Esophagus squamous epithelium (tissue), 5 donors: ENCODE results near the gene APBA2. TPM values are rescaled to one million over a fixed set of nuclear protein-coding genes. Genes with fewer than 3 reads are reported as not detected.

Experiments used
- DNase-seq: peaks from one replicate; lab custom pipeline; 2025; lab: John Stamatoyannopoulos, UW
- H3K27ac ChIP-seq, 4 donors: fragments of 200-600 bp; sonication (generic); one replicate each; pipeline ENCODE4 v1.5.1; 2016 to 2019; ENCODE audit warnings: mild to moderate bottlenecking in 1 of 4
- H3K27me3 ChIP-seq, 4 donors: fragments of 200-600 bp; sonication (generic); 1 replicate in 3 of 4; 2 replicates in 1 of 4; pipeline versions ENCODE4 v1.5.1 to v1.6.0; 2017 to 2021; ENCODE audit warnings: antibody characterized with exemption in 1 of 4
- H3K36me3 ChIP-seq, 3 donors: fragments of 200-600 bp; sonication (generic); one replicate each; pipeline ENCODE4 v1.5.1; 2016 to 2019
- H3K4me1 ChIP-seq, 3 donors: fragments of 200-600 bp; sonication (generic); one replicate each; pipeline ENCODE4 v1.5.1; 2017 to 2019
- H3K4me3 ChIP-seq, 4 donors: fragments of 200-600 bp; sonication (generic); 1 replicate in 3 of 4; 2 replicates in 1 of 4; pipeline ENCODE4 v1.5.1; 2016 to 2019; ENCODE audit warnings: mild to moderate bottlenecking in 2 of 4, moderate library complexity in 1 of 4
- H3K9me3 ChIP-seq, 3 donors: fragments of 200-600 bp; sonication (generic); one replicate each; pipeline ENCODE4 v1.5.1; 2016 to 2019
- POLR2A ChIP-seq, 4 donors: fragments of 450-650 bp; IDR thresholded peaks; one replicate each; pipeline ENCODE4 v1.6.1; 2017; ENCODE audit warnings: antibody characterized with exemption in 4 of 4, mild to moderate bottlenecking in 4 of 4, moderate library complexity in 3 of 4
- WGBS, 2 donors: methylation state at CpG; one replicate each; pipeline ENCODE4 v1.1.5; 2018; 5-methylcytosine and 5-hydroxymethylcytosine counted together
- intact Hi-C: fragments of 100-400 bp; cut with DNase I; formaldehyde crosslinking; loops from one replicate; pipeline ENCODE4 v1.15.0; 2022
- total RNA-seq, 4 donors: library from RNA; depleted of rRNA; stranded (reverse); fragments of >200 nt; gene quantifications; one replicate each; pipeline ENCODE4 v1.1.0, GENCODE V29; 2016
- TF ChIP-seq, protein P1 (sequence below), 6 experiments: fragments of 450-650 bp in 4 of 6; fragments of 200-600 bp in 2 of 6; sonication (generic) in 2 of 6; IDR thresholded peaks; one replicate each; pipeline ENCODE4 v1.5.1; 2016 to 2019; ENCODE audit warnings: antibody characterized with exemption in 6 of 6, mild to moderate bottlenecking in 4 of 6, moderate library complexity in 4 of 6
- donor health status: DM: yes; HTN: yes; CAD: no.

The APBA2 gene
- total RNA-seq, 4 donors from 2014 or later, result 0.82 to 9.9 (median 1.6) TPM

DNA sequence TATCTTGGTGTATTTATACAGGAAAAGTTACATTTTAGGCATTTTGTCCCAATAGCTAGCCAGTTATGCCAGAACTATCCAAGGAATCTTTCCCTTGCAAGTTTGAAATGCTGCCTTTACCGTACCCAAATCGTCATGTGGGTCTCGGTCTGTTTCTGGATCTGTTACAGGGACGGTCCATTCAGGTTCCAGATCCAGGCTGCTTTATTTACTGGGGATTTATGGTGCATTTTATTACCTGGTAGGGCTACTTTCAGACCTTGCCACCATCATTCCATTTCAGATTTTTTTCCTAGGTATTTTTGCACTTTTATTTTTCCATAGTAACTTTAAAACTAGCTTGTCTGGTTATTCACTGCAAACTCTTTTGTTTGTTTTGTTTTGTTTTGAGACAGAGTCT lies 197.4 kb downstream of the APBA2 start:
- DNase-seq, result no peak
- Histone ChIP-seq H3K27ac (no peak overlapping the region), H3K36me3 (no peaks in the 10 kb centered on the region), H3K27me3 (no peaks in the 10 kb centered on the region), H3K9me3 (no peaks in the 10 kb centered on the region), H3K4me3 (no peak overlapping the region), H3K4me1 (no peaks in the 10 kb centered on the region)
- WGBS, 2 donors, result 84 to 90% methylated on average over 4 of the region's 4 CpGs
- intact Hi-C loops, result no loop called here
- no peak for TF ChIP-seq POLR2A (IDR thresholded peaks at IDR 0.05)
- TF ChIP-seq, protein P1, sequence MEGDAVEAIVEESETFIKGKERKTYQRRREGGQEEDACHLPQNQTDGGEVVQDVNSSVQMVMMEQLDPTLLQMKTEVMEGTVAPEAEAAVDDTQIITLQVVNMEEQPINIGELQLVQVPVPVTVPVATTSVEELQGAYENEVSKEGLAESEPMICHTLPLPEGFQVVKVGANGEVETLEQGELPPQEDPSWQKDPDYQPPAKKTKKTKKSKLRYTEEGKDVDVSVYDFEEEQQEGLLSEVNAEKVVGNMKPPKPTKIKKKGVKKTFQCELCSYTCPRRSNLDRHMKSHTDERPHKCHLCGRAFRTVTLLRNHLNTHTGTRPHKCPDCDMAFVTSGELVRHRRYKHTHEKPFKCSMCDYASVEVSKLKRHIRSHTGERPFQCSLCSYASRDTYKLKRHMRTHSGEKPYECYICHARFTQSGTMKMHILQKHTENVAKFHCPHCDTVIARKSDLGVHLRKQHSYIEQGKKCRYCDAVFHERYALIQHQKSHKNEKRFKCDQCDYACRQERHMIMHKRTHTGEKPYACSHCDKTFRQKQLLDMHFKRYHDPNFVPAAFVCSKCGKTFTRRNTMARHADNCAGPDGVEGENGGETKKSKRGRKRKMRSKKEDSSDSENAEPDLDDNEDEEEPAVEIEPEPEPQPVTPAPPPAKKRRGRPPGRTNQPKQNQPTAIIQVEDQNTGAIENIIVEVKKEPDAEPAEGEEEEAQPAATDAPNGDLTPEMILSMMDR (IDR thresholded peaks at IDR 0.05), result no peak

DNA sequence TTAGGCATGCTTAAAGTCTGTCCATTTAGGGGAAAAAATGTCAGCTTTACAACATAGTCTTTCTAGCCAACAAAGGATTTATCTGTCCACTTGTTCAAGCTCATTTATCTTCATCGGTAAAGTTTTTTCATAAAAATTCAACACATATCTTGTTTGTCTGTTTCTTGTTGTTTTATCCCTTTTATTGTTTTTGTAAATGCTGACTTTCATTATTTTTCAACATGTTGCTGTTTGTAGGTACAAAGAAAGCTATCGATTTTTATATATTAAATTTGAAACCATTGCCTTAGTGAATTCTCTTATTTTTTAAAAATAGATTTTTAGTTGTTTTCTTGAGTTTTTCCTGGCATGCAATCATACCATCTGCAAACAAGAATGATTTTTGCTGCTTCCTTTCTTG lies 198.1 kb downstream of the APBA2 start:
- DNase-seq, result no peak
- H3K4me3 ChIP-seq, result no peak overlapping the region
- H3K4me1 ChIP-seq, result no peaks in the 10 kb centered on the region
- TF ChIP-seq POLR2A (IDR thresholded peaks at IDR 0.05), result no peak
- TF ChIP-seq, protein P1 (IDR thresholded peaks at IDR 0.05), result no peak
- H3K9me3 ChIP-seq, result no peaks in the 10 kb centered on the region
- H3K27ac ChIP-seq, result no peak overlapping the region
- intact Hi-C loops, result no loop called here
- no peaks in the 10 kb centered on the region for H3K27me3 ChIP-seq
- 68 to 79% methylated on average over 2 of the region's 2 CpGs for WGBS, 2 donors
- no peaks in the 10 kb centered on the region for H3K36me3 ChIP-seq

DNA sequence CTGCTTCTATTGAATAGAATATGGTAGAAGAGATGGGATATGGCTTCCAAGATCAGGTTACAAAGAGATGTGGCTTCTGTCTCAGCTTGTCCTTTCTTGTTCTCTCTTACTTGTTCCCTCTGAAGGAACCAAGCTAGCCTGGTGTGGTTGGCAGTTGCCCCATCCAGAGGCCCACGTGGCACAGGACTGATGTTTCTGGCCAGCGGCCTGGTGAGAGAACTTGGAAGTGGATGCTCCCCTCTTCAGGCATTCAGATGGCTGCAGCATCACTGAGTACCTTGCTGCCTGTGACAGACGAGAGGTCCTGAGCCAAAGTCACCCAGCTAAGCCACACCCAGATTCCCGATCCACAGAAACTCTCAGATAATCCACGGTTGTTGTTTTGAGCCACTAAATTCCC lies 200.2 kb downstream of the APBA2 start:
- WGBS, 2 donors, result 41 to 65% methylated on average over 4 to 5 of the region's 5 CpGs
- TF ChIP-seq, protein P1 (IDR thresholded peaks at IDR 0.05), result no peak
- no peak for TF ChIP-seq POLR2A (IDR thresholded peaks at IDR 0.05)

DNA sequence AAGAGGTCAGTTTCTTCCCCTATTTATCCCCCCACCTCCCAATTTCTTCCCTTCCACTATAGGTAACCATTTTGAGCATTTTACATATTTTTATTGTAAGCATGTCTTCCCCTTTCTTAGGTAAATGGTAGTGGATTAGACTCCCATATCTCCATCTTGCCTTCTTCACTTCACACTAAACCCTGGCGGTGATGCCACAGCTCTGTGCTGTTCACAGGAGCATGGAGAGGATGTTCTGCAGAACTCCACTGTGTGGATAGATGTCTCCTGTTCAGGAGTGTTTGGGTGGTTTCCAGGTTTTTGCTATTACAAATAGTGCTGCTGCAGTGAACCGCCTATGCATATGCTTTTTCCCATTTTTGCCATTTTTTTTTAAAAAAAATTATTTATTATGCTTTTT lies 201.1 kb downstream of the APBA2 start:
- Histone ChIP-seq H3K9me3 (no peaks in the 10 kb centered on the region), H3K36me3 (no peaks in the 10 kb centered on the region), H3K27ac (no peak overlapping the region), H3K4me1 (no peaks in the 10 kb centered on the region), H3K27me3 (no peaks in the 10 kb centered on the region), H3K4me3 (no peak overlapping the region)
- no peak for TF ChIP-seq POLR2A (IDR thresholded peaks at IDR 0.05)
- TF ChIP-seq, protein P1 (IDR thresholded peaks at IDR 0.05), result no peak
- intact Hi-C loops, result no loop called here
- DNase-seq, result no peak
- WGBS, 2 donors, result 92% methylated on average over 2 of the region's 2 CpGs

More for the DNA sequence above, 200.2 kb downstream of the APBA2 start:
- intact Hi-C loops, result no loop called here
- H3K27ac ChIP-seq, result no peak overlapping the region
- DNase-seq, result no peak
- H3K27me3 ChIP-seq, result no peaks in the 10 kb centered on the region
- H3K36me3 ChIP-seq, result no peaks in the 10 kb centered on the region
- H3K4me1 ChIP-seq, result no peaks in the 10 kb centered on the region
- H3K4me3 ChIP-seq, result no peak overlapping the region
- no peaks in the 10 kb centered on the region for H3K9me3 ChIP-seq

DNA sequence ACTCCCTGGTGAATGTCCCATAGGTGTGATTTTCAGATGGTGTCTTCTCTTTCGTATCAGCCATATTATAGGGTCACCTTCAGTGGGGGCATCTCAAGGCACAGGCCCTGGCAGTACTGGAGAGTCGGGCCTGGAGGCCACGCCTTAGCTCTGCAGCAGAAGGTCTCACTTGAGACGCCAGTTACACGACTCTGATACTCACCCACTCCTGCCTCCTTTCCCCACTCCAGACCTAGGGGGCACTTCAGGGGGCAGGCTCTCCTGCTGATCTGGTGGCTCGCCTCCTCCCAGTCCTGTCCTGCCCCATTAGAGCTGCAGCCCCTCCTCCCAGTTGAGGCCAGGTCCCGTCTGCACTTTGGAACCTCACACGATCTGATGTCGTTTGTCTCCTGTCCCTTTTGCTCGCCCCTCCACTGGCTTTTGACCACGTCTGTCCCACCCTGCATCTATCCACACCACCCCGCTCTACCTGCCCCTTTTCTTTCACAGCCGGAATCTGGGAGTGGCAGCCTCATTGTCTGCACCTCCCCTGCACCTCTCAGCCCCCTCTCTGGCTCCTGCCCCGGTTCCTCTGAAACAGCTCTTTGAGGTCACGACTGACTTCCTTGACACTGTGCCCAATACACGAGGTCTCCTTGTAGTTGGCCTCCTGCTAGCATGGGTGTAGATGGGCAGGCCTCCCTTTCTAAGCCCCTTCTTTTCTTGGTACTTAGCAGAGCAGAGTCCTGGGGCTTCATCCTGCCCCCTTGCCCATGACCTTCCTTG lies 201.9 kb downstream of the APBA2 start:
- 63 to 78% methylated on average over 15 of the region's 16 CpGs for WGBS, 2 donors
- intact Hi-C loops, result no loop called here
- Histone ChIP-seq H3K27me3 (no peaks in the 10 kb centered on the region), H3K4me1 (no peaks in the 10 kb centered on the region), H3K9me3 (no peaks in the 10 kb centered on the region), H3K36me3 (no peaks in the 10 kb centered on the region), H3K27ac (no peak overlapping the region), H3K4me3 (no peak overlapping the region)
- no peak for DNase-seq
- TF ChIP-seq, protein P1 (IDR thresholded peaks at IDR 0.05), result no peak
- TF ChIP-seq POLR2A (IDR thresholded peaks at IDR 0.05), result no peak
